ENCODE results near the gene RIPOR2.

- no peak for TF ChIP-seq POLR2A (IDR thresholded peaks at IDR 0.05)
- TF ChIP-seq CTCF (IDR thresholded peaks at IDR 0.05), result no peak
- no peak for TF ChIP-seq EP300 (IDR thresholded peaks at IDR 0.05)
- TF ChIP-seq POLR2AphosphoS5 (IDR thresholded peaks at IDR 0.05), result no peak
Measured at GRCh38 chr6:24890471-24890870, 45.3 kb downstream of the RIPOR2 start.

Measured in stomach (tissue), 4 donors.